ENCODE results near the gene TBC1D9.

- TF ChIP-seq EZH2 (optimal IDR thresholded peaks at IDR 0.05; ENCODE audit: low read depth, low read length): no peak
- TF ChIP-seq, protein P1, sequence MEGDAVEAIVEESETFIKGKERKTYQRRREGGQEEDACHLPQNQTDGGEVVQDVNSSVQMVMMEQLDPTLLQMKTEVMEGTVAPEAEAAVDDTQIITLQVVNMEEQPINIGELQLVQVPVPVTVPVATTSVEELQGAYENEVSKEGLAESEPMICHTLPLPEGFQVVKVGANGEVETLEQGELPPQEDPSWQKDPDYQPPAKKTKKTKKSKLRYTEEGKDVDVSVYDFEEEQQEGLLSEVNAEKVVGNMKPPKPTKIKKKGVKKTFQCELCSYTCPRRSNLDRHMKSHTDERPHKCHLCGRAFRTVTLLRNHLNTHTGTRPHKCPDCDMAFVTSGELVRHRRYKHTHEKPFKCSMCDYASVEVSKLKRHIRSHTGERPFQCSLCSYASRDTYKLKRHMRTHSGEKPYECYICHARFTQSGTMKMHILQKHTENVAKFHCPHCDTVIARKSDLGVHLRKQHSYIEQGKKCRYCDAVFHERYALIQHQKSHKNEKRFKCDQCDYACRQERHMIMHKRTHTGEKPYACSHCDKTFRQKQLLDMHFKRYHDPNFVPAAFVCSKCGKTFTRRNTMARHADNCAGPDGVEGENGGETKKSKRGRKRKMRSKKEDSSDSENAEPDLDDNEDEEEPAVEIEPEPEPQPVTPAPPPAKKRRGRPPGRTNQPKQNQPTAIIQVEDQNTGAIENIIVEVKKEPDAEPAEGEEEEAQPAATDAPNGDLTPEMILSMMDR (IDR thresholded peaks at IDR 0.05; ENCODE audit: low read length): no peak
Measured at GRCh38 chr4:140736669-140737343, 19.4 kb downstream of the TBC1D9 start.

All from MM.1S (cell line).